GM18909 (cell line): Measurements from ENCODE around the gene LMCD1.
A peak's percentile ranks its signal among the peaks of the same experiment; 100 is the strongest.

Experiments used
- ATAC-seq: cut with Tn5 transposase; IDR thresholded peaks from one replicate; pipeline ENCODE4 v1.9.1; 2021; ENCODE audit warnings: mild to moderate bottlenecking; ENCODE audit not compliant: unreplicated experiment, poor library complexity

LMCD1 gene

DNA sequence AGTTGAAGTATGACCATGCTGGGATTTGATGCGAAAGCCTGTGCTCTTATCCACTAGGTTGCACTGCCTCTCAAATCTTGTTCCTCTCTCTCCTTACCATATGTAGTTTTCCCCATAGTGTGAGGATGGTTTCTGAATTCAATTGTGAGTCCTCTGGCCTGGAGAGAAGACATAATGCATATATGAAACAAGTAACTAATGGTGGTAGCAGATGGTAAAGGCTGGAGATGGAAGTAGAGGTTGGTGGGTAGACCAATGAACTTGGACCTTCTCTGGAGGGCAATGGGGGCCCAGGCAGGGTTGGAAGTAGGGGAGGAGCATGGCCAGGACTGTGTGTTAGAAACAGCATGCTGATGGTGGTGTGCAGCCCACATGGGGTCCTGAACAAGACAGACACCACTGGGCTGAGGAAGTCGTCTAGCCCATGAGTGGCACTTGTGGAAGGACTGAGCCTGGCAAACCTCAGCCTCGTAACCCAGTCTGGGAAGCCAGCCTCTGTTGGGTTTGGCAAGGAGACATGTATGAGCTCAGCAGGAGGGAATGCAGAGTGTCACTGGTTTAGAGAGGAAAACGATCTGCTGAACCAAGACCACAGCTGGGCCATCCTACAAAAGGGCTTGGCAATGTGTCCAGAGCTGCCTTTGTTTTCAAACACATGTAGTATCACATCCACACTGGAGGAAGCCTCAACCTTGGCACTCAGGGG, 18.5 kb upstream of the LMCD1 start:
- no peak for ATAC-seq

DNA sequence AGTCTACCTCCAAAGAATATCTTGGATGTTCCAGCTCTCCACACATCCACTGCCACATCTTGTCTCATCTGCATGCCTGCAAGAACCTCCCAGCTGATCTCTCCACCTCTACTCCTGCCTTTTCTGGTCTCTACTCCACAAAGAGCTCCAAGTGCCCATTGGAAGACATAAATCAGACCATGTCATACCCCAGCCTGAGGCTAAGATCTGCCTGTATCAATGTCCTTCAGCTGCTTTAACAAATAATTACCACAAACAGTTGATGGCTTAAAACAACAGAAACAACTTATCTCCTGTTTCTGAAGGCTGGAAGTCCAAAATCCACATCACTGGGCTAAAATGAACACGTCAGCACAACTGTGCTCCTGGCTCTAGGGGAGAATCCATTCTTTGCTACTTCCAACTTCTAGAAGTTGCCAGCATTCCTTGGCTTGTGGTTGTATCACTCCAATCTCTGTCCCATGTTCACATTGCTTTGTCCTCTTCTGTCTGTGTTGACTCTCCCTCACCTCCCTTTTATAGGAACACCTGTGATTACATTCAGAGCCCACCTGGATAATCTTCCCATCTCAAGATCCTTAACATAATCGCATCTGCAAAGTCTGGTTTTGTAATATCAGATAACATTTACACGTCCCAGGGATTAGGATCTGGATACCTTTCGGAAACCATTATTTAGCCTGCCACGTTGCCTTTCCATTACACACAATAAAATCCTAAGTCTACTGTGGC, 17.0 kb upstream of the LMCD1 start:
- ATAC-seq = no peak

DNA sequence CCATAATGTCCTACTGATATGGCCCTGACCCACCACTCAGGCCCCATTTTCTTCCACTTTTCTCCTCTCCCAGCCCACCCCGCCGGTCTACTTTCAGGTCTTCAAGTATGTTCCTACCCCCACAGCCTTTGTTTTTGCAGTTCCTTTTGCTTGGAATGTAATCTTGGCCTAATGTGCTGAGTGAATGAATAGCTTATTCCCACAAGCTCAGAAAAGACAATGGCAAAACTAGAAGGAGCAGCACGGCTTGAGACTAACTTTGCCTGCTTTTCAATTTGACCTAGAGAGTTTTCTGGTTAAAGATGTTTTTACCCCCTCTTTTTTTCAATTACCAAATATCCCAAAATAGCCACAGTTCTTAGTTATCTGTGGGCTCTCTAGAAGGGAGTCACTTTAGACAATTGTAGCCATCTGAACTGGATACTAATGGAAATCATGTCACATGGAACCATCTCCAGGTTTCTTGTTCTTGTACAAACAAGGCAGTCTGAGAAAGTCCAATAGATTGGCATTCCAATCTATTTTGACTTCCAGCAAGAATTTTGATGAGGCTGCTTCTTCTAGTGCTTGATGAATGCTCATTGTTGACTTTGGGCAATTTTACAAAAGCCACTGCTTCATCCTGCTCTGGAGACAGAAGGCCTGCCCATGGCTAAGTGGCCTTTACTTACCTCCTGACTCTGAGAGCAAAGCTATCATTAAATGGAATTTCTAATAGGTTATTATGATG, 16.3 kb upstream of the LMCD1 start:
- ATAC-seq = no peak

DNA sequence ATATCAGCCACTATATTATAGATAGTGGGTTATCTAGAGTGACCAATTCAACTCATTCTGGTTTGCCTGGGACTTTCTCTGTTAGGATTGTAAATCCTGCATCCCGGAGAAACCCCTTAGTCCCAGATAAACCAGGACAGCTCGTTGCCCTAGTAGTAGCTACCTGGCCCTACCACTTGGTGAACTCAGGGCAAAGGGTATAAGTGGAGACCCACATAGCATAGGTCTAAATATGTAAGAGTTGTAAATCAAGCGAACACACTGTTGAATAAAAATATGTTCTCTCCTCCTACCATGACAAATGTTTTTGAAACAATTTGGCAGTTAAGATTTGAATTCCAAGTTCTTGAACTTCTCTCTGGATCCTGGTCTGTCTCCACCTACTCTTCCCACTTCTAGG, 15.7 kb upstream of the LMCD1 start:
- no peak for ATAC-seq

DNA sequence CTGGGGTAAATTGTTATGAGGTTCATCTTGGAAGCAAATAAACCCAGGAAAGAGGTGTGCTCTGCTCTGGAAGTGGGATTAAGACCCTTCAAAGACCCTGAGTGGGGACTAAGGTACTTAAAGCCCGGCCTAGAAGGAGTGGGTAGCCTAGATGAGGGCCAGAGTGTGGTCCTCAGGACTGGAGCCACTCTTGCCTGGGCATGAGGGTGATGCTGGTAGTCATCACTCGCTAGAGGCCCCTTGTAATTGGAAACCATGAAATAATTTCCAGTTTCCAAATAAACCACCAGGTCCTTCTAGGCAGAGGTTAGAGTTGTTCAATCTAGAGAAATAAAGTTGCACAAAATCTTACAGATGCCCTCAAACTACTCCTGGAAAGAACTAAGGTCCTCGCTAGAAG, 15.2 kb upstream of the LMCD1 start:
- ATAC-seq = no peak

DNA sequence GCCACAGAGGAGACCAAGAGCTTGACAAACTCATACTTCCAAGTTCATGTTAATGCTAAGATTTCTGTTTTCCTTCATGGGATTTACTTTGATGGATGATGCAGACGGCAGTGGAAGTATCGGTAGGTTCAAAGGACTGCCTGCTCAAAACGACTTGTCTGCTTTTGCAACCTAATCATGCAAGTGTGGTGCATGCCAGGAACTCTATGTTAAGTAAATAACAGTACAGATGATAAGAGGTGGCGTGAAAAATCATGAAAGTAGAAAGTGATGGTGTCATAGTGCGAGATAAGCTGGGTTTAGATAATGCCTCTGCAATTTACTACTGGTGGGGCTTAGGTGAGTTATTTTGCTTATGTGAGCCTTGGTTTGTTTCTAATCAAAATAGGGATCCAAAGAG, 14.7 kb upstream of the LMCD1 start:
- ATAC-seq = no peak

DNA sequence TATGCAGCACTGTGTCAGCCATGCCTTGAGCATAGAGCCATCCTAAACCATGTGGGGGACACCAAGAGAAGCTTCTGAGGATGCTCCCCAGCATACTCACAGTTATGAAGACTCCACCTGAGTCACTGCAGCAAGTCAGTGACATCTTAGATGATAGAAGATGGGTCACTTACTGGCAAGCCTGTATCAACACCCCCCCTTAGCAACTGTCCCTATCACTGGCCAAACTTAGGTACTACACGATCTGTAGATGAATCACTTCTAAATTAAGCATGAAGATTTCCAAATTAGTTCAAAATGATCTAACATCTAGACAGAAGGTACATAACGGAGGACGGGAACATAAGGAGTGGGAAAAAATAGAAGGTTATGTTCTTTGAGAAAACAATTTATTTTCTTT, 13.2 kb upstream of the LMCD1 start:
- ATAC-seq = no peak

DNA sequence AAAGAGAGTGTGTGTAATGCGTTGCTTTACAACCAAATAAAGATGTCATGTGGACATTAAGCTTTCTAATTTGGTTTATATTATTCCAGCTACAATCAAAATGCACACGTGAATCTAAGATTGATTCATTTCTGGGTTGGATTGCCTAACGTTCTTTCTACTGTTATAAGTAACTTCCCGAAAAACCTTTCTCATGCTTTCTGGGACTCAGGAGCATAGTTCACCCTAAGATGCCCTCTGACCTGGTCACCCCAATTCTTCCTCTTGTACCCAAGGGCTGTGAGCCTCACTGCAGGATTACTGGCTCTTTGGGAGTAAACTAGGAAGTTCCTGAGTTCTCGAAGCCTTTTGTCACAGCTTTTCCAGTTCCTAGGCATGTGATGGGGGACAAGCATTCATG, 12.7 kb upstream of the LMCD1 start:
- ATAC-seq = no peak

DNA sequence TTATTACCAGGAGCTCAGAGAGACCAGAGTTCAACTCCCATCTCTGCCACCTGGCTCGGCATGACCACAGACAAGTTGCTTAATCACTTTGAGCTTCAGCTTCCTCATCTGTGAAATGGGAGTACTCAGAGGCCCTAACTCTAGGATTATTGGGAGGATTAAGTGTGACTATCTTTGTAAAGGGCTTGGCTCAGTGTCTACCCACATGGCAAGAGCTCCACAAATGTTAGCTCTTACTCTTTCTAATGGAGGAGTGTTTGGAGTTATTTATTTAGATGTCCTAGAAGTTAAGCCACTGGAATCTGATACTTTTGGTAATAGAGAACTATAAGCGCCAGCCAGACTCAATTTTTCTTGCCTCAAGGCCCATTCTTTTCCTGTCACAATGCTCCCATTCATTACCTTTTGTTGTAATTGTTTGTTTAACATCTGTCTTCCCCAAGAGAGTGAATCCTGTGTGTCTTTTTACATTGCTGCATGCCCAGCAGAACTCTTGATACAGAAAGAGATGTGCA, 12.3 kb upstream of the LMCD1 start:
- no peak for ATAC-seq

DNA sequence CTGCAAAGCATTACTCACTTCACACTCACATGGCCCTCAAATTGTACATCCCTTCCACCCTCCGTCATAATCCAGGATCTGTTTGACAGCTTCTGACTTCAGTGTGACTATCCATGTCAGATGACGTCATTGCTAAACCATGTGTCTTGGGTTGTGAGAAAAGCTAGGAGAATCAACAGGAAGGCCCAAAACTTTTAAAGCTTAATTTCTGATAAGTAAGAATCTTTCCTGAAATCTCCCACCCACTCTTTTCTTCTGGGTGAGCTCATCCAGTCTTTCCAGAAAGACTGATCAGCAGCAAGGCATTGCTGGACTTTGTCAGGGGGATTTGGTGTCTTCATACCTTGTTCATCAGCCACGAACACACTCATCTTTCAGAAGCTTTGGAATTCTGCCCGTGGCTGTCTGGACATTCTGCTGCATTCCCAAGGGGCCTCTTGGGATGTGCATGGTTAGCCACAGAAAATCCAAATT, 11.5 kb upstream of the LMCD1 start:
- ATAC-seq = no peak

DNA sequence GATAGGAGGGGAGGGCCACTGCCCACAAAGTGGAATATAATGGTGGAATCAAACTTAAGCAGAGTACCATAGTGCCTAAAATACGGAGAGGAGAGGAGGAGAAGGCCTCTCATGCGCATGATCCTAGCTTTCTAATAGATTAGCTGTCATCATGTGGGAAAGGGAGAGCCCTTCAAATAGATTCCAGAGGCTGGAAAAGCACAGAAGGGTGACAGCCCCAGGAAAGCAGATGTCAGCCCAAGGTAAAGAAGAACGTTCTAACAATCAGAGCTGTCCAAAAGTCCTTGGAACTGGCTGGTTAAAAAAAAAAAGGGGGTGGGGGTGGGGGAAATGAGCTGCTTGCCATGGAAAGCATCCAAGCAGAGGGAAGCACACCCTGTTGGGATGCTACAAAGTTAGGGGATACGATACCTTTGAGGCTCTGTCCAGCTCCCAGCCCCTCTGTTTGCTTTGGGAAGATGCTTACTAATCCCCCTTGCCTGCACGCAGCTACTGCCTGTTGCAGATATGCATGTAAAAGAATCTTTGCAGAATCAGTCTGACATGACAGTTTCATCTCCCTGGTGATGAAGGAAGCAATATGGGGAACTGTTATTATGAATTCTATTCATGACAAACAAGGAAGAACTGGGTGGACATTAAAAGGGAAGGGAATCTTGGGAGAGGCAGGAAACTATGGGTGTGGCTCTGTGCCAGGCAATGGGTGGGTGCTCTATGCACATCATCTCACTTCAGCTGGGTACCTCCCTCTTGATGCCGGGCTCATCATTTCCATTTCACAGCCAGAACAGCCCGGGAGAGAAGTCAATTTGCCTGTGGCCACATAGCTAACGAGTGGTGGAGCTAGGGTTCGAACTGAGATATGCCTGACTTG, 10.1 kb upstream of the LMCD1 start:
- no peak for ATAC-seq

DNA sequence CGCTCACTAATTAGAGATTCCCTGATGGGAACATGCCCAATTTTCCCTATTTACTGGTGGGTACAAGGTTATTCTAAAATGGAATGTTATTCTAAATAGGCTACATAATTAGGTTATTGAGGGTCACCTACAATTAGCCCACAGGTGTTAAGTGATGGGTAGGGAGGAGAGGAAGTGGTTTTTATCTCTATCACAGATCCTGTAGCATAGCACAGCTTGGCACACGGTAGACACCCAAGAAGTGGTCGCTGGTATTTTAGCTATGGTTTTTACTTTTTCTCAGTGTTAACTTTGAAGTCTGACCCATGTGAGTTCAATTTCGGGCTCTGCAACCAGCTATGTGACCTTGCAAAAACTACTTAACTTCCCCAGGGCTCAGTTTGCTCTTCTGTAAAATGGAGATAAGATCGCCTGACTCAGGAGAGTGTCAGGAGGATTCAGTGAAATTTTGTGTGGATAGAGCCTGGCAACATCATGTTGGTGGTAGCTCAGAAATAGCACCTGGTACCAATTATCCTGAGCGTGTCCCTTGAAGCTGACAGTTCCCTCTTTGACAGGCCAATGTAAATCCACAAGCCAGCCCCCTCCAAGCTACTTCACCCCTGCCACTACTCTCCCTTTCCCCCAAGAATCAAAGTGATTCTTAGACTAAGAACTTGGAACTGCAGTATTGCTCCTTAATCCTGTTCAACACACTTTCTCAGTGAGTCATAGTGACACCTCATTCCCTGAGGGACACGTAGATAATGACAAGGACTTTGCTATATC, 8.7 kb upstream of the LMCD1 start:
- no peak for ATAC-seq

DNA sequence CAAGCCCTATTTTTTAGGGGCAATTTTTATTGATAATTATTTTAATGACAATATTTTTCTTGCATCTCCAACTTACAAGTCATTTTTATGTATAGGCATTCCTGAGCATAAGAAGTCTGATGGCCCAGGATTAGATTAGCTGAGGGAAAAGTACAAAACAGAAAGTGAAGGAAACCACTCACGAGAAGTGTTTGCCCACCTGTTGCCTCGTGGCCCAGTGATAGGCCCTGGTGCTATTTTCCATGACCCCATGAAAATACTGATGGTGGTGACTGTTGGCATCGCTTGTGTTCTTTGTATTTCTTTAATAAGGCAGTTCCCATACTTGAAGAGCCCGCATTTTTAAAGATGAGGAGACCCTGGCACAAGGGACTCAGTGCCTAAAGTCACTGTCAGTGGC, 7.9 kb upstream of the LMCD1 start:
- ATAC-seq = no peak

DNA sequence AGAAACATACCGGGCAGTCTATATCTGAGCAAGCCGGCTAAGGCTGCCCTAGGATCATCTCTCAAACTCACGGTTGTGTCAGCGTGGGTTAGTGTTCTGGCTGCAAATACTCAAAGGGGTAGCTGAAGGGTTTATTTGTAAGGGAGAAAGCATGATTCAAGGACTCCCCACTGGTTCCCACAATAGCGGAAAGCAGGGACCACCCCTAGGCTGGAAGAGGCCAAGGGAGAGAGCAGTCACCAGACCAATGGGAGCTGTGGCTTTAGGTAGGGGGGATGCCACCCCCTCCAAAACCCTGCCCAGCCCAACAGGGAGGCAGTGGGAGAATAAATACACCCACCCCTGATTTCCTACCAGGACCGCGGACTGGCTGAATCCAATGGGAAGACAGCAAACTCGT, 7.3 kb upstream of the LMCD1 start:
- ATAC-seq = no peak

DNA sequence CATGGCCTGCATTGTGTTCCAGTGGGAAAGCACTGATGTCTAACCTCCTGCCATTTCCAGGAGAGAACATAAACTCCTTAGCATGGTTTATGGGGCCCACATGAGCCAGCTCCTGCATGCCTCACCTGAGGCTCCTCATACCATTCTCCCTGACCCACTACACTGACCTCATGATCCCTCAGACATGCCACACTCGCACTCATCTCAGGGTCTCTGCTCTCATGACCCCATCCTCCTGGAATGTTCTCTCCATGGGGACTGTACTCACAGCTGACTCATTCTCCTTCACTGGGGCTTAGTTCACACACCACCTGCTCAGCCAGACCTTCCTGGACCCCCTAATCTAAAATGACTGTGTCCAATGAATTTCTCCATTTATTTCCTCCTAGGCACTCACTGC, 4.0 kb upstream of the LMCD1 start:
- no peak for ATAC-seq

DNA sequence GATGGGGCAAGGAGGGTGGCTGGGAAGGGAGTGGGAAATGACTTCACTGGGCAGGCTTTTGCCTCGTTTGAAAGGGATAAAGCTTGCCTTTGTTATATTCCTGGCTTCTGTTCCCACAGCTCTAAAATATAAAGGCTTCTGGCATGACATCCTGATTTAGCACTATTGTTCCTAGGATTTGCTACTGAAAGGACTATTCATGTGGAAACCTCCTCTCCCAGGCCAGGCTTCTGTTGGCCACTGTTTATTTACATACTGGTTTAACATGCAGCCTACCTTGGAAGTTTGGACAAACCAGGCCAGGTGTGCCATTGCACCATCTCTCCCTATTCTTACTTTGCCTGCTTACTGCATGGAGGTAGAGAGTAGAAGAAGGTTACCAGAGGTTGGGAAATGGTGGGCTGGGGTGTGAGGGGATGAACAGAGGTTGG, 2.4 kb upstream of the LMCD1 start:
- no peak for ATAC-seq

DNA sequence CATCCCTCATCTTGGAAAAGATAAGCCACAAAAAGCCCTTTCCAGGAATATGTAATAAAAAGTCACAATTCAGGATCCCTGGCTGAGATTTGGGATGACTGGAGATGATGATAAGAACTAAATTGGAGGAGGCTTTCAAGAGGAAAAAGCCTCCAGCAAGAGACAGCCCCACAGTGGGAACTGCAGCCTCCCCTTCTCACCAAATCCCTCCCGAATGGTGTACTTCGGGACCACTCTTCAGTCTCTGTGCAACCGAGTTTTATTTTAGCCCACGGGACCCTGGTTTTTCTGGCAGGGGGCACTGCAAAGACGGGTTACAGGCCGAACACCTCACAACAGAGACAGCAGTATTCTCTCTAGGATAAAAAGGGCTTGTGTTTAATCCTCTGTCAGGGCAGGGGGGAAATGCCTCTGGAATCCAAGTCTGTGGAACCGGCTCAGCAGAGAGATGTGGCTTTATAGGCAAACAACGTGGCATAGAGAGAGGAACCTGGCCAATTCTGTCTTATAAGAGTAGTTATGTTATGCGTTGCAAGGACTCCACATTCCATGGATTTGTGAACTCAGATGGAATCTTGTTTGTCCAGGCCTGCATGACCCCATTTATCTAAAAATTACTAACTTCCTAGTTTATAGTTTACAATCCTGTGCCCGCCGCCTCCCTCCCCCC, 1.2 kb upstream of the LMCD1 start:
- ATAC-seq = no peak

DNA sequence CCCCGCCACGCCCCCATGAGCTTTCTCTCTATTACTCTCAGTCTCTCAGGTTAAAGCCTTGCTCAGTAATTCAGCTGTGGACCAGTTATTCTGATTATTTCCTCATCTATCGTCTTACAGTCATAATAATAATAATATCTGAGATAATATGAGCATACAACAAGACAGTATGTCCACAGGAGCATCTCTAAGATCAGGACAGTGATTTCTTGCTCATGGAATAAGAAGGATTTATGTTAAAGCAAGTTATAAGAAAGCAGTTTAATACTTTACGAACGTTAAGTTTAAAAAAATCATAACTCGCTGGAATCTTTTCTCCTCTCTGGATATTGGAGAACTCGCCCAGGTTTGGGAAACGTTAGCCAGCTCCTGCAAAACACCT, 643 bp upstream of the LMCD1 start:
- no peak for ATAC-seq

DNA sequence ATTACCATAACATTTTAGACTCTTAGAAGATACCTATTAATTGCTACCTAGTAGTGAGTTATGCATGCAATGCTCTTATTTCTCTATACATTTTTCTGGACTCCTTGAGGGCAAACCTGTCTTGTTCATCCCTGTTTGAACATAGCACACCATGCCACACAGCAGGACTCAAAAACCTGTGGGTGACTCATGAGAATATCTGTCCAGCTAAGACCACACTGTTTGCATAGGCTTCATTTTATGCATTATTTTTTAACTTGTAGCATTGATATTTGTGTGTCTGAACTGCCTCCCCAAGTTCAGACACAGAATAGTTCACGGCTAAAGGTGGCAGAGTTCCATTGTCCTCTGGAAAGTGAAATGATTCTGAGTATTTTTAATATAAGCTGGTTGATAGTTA, 1.8 kb downstream of the LMCD1 start:
- peak; percentile 23 for ATAC-seq
